Small intestine (tissue), 4 donors: ENCODE results near the gene LRG1. TPM values are rescaled to one million over a fixed set of nuclear protein-coding genes. Genes with fewer than 3 reads are reported as not detected.

Experiments used
- polyA plus RNA-seq, 4 donors: library from polyadenylated mRNA; stranded (reverse) in 3 of 4; unstranded in 1 of 4; fragments of 200-250 nt in 3 of 4; fragments of 120-200 nt in 1 of 4; gene quantifications; one replicate each; pipeline versions ENCODE4 v1.2.1 to v1.2.3, GENCODE V29; 2013
- donor health status: healthy with polysubstance abuse.
- donor health status: Bipolar disorder and iron deficiency.
- donor health status: healthy.

The LRG1 gene
- polyA plus RNA-seq, 4 donors, result 0.67 to 9.8 (median 2.6) TPM

Other genes with a start within 250 kb of the LRG1 start
- 1 to 10 TPM; 1.2 to 6.2 (median 3.2) TPM for gene TMIGD2, start 237.6 kb downstream of the LRG1 start, polyA plus RNA-seq
- 1 to 10 TPM; 1.3 to 3.2 (median 2.0) TPM for gene FSD1, start 235.4 kb downstream of the LRG1 start, polyA plus RNA-seq
- gene STAP2, start 201.2 kb downstream of the LRG1 start, polyA plus RNA-seq, result 100 to 1,000 TPM in 2 of 4 donors, 10 to 100 TPM in 2; 75.5 to 261 (median 140) TPM
- 10 to 100 TPM; 20.9 to 45.1 (median 35.4) TPM for gene MPND, start 196.5 kb downstream of the LRG1 start, polyA plus RNA-seq
- 100 to 1,000 TPM in 3 of 4 donors, 10 to 100 TPM in 1; 64.9 to 132 (median 104) TPM for gene SH3GL1, start 139.5 kb downstream of the LRG1 start, polyA plus RNA-seq
- gene CHAF1A, start 137.4 kb downstream of the LRG1 start, polyA plus RNA-seq, result 10 to 100 TPM in 2 of 4 donors, 1 to 10 TPM in 2; 4.0 to 13.5 (median 9.4) TPM
- 100 to 1,000 TPM in 3 of 4 donors, 10 to 100 TPM in 1; 82.7 to 194 (median 133) TPM for gene UBXN6, start 82.2 kb downstream of the LRG1 start, polyA plus RNA-seq
- gene HDGFL2, start 67.7 kb downstream of the LRG1 start, polyA plus RNA-seq, result 10 to 100 TPM; 18.4 to 40.2 (median 28.5) TPM
- gene PLIN4, start 21.6 kb downstream of the LRG1 start, polyA plus RNA-seq, result 10 to 100 TPM in 1 of 4 donors, 1 to 10 TPM in 1, under 1 TPM in 2; 0.50 to 16.9 (median 1.1) TPM
- gene PLIN5, start 4.8 kb downstream of the LRG1 start, polyA plus RNA-seq, result 1 to 10 TPM in 3 of 4 donors, under 1 TPM in 1; 0.27 to 4.5 (median 1.9) TPM
- gene SEMA6B, start 19.6 kb upstream of the LRG1 start, polyA plus RNA-seq, result 1 to 10 TPM in 3 of 4 donors, under 1 TPM in 1; 0.22 to 6.0 (median 2.0) TPM
- gene TNFAIP8L1, start 99.5 kb upstream of the LRG1 start, polyA plus RNA-seq, result 10 to 100 TPM in 3 of 4 donors, 1 to 10 TPM in 1; 8.9 to 24.6 (median 16.0) TPM
- gene MYDGF, start 130.3 kb upstream of the LRG1 start, polyA plus RNA-seq, result 100 to 1,000 TPM in 2 of 4 donors, 10 to 100 TPM in 2; 45.8 to 220 (median 96.1) TPM
- 10 to 100 TPM; 37.1 to 59.5 (median 43.3) TPM for gene DPP9, start 183.8 kb upstream of the LRG1 start, polyA plus RNA-seq